GM12801 (cell line): Measurements from ENCODE around the gene INSIG2.

Experiments used
- TF ChIP-seq, protein P1 (sequence below): IDR thresholded peaks from one replicate; pipeline ENCODE4 v1.5.1; 2011; ENCODE audit warnings: control low read depth; ENCODE audit not compliant: insufficient read length; ENCODE audit errors: extremely low read depth

The INSIG2 gene

GRCh38 chr2:118091631-118092030, 3.4 kb downstream of the INSIG2 start:
- TF ChIP-seq, protein P1, sequence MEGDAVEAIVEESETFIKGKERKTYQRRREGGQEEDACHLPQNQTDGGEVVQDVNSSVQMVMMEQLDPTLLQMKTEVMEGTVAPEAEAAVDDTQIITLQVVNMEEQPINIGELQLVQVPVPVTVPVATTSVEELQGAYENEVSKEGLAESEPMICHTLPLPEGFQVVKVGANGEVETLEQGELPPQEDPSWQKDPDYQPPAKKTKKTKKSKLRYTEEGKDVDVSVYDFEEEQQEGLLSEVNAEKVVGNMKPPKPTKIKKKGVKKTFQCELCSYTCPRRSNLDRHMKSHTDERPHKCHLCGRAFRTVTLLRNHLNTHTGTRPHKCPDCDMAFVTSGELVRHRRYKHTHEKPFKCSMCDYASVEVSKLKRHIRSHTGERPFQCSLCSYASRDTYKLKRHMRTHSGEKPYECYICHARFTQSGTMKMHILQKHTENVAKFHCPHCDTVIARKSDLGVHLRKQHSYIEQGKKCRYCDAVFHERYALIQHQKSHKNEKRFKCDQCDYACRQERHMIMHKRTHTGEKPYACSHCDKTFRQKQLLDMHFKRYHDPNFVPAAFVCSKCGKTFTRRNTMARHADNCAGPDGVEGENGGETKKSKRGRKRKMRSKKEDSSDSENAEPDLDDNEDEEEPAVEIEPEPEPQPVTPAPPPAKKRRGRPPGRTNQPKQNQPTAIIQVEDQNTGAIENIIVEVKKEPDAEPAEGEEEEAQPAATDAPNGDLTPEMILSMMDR: no peak

DNA sequence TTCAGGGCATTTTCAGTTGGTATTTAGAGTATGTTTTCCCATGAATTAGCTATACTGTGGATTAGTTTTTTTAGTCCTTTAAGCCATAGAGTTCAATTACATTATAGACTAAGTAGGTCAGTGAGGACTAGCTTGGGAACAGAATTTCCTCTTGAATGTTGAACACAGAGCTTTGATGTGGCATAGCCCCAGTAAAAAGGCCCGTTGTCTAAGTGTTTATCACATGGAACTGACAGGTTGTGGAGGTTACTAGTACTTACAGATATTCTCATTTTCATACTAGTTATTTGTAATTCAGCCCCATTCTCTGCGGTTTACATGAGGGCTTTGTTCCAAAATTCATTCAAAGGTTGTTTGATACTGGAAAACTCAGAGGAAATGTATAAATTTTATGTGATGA, 6.2 kb downstream of the INSIG2 start:
- TF ChIP-seq, protein P1: no peak

- TF ChIP-seq, protein P1: no peak
Observed at GRCh38 chr2:118095610-118096009, 7.3 kb downstream of the INSIG2 start.

DNA sequence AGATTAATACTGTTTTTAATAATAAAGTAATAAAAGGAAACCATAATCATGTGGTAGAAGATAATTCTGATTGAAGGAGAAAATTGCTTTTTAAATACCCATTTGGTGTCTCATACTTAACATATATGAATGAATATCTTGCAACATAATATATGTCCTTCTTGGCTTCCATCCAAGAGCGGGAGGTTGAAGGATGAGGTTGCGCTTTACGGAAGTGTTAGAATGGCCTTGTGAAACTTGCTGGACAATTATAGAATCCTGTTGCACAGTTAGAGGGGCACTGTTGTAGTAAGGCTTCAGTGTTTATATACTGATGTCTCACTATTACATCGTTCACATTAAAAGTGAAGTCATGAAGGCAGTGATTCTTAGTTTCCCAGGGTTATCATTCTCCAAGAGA, 9.4 kb downstream of the INSIG2 start:
- TF ChIP-seq, protein P1: no peak

DNA sequence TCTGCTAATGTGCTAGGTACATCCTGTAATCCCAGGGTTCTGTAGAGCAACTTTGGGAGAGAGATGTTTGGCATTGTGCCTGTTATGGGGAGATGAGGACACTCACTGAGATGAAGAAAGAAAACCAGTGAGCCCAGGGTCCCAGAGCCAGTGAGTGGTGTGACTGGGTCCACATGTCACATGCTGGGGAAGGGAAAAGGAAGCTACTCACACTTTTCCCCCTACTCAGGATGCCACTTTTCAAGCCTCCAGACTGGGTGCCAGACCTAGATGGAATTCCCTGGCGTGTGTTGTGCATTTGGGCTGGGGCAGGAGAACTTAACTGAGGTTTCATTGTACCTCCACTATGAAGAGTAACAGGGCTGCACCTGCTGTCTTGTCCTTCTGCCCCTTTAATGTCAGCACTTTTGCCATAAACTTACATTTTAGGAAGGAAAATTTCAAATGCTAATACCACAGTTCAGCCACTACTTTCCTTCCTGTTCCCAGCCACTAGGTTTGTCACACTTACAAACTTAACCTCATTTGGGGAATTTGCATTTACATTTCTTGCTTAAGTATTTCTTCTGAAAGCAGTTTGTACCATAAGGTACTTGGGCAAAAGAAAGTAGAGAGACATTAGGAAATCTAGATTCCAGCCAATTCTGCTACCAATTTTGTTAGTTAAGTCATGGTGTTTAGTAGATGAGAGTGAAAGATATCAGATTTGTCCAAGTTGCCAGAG, 10.2 kb downstream of the INSIG2 start:
- TF ChIP-seq, protein P1: no peak

DNA sequence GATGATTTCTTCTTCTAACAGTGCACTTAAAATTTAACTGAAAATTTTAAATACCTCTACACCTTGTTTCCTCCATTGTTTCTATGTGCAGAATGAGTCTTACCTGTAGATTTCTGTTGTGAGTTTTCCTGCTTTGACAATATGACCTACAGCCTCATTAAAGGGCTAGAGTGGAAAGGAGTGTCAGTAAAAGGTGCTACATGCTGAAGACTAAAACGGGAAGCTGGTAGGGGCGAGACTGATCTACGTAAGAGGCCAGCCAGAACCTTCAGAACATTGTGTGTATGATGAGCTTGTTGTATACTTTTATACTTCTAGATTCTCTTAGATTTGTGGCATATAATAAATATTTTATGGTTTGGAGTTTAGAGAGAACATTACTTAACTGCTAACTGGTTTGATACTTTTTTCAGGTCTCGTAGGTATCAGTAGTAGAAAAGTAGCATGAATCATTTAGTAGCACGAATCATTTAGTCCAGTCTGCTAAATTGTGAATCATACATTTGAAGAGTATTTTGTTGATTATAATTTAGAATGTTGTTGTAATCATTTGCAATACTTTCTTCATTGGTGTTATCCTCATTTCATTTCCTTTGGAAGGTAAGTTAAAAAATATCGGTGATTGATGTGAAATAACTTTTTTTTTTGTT, 14.3 kb downstream of the INSIG2 start:
- TF ChIP-seq, protein P1: no peak

DNA sequence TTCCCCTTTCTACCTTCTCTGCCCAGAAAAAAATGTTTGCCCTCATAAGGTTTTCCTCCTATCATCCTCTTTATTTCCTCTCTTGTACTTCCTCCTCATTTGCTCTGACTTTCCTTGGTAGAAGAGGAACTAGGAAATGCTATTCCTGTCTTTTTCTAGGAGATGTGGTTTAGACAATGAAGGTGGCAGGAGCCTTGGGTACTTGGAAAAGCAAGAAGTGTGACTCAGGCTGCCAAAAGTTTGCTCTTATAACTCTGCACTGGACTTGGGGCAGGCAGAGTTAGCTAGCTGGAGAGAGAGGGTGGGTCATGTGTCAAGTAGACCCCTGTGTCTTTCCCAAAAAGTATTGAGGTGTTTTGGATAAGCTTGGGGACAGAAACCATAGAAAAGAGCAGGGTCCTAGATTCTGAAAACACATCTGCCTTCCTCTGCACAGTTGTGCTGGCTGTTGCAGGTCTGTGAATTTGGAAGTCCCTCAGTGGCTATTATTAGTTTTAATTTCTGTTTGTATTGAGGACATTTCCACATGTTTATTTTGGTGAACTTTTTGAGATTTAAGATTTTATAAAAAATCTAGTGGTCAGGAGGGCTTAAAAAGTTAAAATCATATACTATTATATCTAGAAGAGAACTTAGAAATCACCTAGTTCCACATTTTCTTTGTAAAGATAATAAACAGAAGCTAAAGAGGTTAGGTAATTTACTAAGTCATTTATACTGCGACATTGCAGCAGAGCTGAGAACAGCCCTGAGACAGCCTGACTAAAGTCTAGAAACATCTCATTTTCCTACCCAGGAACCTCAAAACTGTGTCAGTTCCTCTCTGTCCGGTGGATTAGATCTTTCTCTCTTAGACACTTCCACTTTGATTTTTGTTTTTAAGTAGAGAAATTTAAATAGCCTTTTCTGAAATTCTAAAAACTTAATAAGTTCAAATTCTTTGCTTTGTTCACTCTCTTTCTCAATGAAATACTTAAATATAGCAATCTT, 16.0 kb downstream of the INSIG2 start:
- TF ChIP-seq, protein P1: no peak
